GM12892 (cell line): ENCODE results near the gene CLCA2.

Experiments
- POLR2A ChIP-seq: IDR thresholded peaks from 2 replicates; pipeline ENCODE4 v1.6.1; 2011; ENCODE audit warnings: low read depth, low read length, control low read depth
- POLR2AphosphoS5 ChIP-seq: IDR thresholded peaks from 2 replicates; pipeline ENCODE4 v1.6.1; 2011; ENCODE audit warnings: low read depth, low read length, control low read depth

- no peak for TF ChIP-seq POLR2A
- no peak for TF ChIP-seq POLR2AphosphoS5
Measured at GRCh38 chr1:86503406-86504136, 79.6 kb downstream of the CLCA2 start.
